Mammary epithelial cell (primary cell): ENCODE data around the gene TMEM222.

Experiments
- EZH2 ChIP-seq: IDR thresholded peaks from 2 replicates; pipeline ENCODE4 v1.6.1; 2012; ENCODE audit warnings: low read length, inconsistent platforms, borderline replicate concordance
- TF ChIP-seq, protein P1 (sequence below), 2 donors: IDR thresholded peaks in 1 of 2; conservative IDR thresholded peaks in 1 of 2; 2 replicates each; pipeline ENCODE4 v1.5.1; 2011 to 2012; ENCODE audit warnings: inconsistent platforms in 2 of 2, low read length in 2 of 2, mild to moderate bottlenecking in 2 of 2, control low read depth in 1 of 2, low read depth in 1 of 2; ENCODE audit not compliant: insufficient read depth in 1 of 2; ENCODE audit errors: extremely low read depth in 1 of 2

- TF ChIP-seq, protein P1, sequence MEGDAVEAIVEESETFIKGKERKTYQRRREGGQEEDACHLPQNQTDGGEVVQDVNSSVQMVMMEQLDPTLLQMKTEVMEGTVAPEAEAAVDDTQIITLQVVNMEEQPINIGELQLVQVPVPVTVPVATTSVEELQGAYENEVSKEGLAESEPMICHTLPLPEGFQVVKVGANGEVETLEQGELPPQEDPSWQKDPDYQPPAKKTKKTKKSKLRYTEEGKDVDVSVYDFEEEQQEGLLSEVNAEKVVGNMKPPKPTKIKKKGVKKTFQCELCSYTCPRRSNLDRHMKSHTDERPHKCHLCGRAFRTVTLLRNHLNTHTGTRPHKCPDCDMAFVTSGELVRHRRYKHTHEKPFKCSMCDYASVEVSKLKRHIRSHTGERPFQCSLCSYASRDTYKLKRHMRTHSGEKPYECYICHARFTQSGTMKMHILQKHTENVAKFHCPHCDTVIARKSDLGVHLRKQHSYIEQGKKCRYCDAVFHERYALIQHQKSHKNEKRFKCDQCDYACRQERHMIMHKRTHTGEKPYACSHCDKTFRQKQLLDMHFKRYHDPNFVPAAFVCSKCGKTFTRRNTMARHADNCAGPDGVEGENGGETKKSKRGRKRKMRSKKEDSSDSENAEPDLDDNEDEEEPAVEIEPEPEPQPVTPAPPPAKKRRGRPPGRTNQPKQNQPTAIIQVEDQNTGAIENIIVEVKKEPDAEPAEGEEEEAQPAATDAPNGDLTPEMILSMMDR (conservative IDR thresholded peaks at IDR 0.05 in 1 of 2, IDR thresholded peaks at IDR 0.05 in 1 of 2; ENCODE audit: extremely low read depth in 1 of 2, insufficient read depth in 1 of 2, low read depth in 1 of 2, low read length in 2 of 2), result no peak
- TF ChIP-seq EZH2, result no peak
These were observed 22.3 kb upstream of the TMEM222 start for GRCh38 chr1:27299385-27300271.
